ENCODE data around the gene DUS1L.

Gene DUS1L

GRCh38 chr17:82009413-82009812, 56.2 kb downstream of the DUS1L start:
- Histone ChIP-seq H2BK5ac (ENCODE audit: low read length) (no peak overlapping the region), H2BK120ac (ENCODE audit: low read depth, low read length) (no peak overlapping the region), H3K4me2 (ENCODE audit: low read length) (no peak overlapping the region), H3K79me1 (ENCODE audit: low read length) (peaks cover 2% of the 10 kb centered on the region), H3K36me3 (ENCODE audit: control insufficient read depth, insufficient read depth, low read length) (no peaks in the 10 kb centered on the region), H4K5ac (ENCODE audit: low read length) (no peak overlapping the region), H2AK5ac (ENCODE audit: low read length) (no peak overlapping the region), H3K4me1 (ENCODE audit: control insufficient read depth, low read depth, low read length) (no peaks in the 10 kb centered on the region), H4K8ac (ENCODE audit: low read depth, low read length) (no peak overlapping the region), H3K27me3 (ENCODE audit: insufficient read depth, low read length, poor library complexity) (no peaks in the 10 kb centered on the region), H3K4ac (ENCODE audit: low read depth, low read length) (no peak overlapping the region), H3K27ac (ENCODE audit: low read depth, low read length) (no peak overlapping the region), H3K23ac (ENCODE audit: low read length) (no peak overlapping the region), H3K9ac (ENCODE audit: low read length) (no peak overlapping the region), H3K79me2 (ENCODE audit: control insufficient read depth, insufficient read depth, low read length) (no peaks in the 10 kb centered on the region), H2BK15ac (replicated peaks; ENCODE audit: low read depth) (no peak overlapping the region), H3K56ac (ENCODE audit: low read length) (no peak overlapping the region), H3K4me3 (ENCODE audit: low read length) (no peak overlapping the region), H3K18ac (ENCODE audit: low read length) (no peak overlapping the region)
- WGBS (ENCODE audit: extremely low coverage, insufficient coverage, low lambda C conversion rate), result no CpG with 5 or more reads among the region's 15 CpGs
- DNase-seq, result no peak

GRCh38 chr17:82008941-82009405, 56.6 kb downstream of the DUS1L start:
- Histone ChIP-seq H2BK15ac (replicated peaks; ENCODE audit: low read depth) (no peak overlapping the region), H3K9ac (ENCODE audit: low read length) (no peak overlapping the region), H3K79me2 (ENCODE audit: control insufficient read depth, insufficient read depth, low read length) (no peaks in the 10 kb centered on the region), H3K18ac (ENCODE audit: low read length) (no peak overlapping the region), H3K4me3 (ENCODE audit: low read length) (no peak overlapping the region), H3K56ac (ENCODE audit: low read length) (no peak overlapping the region), H3K4me2 (ENCODE audit: low read length) (no peak overlapping the region), H3K4me1 (ENCODE audit: control insufficient read depth, low read depth, low read length) (no peaks in the 10 kb centered on the region), H2BK120ac (ENCODE audit: low read depth, low read length) (no peak overlapping the region), H4K8ac (ENCODE audit: low read depth, low read length) (no peak overlapping the region), H3K27me3 (ENCODE audit: insufficient read depth, low read length, poor library complexity) (no peaks in the 10 kb centered on the region), H3K27ac (ENCODE audit: low read depth, low read length) (no peak overlapping the region), H3K23ac (ENCODE audit: low read length) (no peak overlapping the region), H3K4ac (ENCODE audit: low read depth, low read length) (no peak overlapping the region), H2AK5ac (ENCODE audit: low read length) (no peak overlapping the region), H3K36me3 (ENCODE audit: control insufficient read depth, insufficient read depth, low read length) (no peaks in the 10 kb centered on the region), H3K79me1 (ENCODE audit: low read length) (peaks cover 2% of the 10 kb centered on the region), H2BK5ac (ENCODE audit: low read length) (no peak overlapping the region), H4K5ac (ENCODE audit: low read length) (no peak overlapping the region)
- WGBS (ENCODE audit: extremely low coverage, insufficient coverage, low lambda C conversion rate), result no CpG with 5 or more reads among the region's 28 CpGs
- no peak for DNase-seq

GRCh38 chr17:82008258-82008940, 57.2 kb downstream of the DUS1L start:
- no peak overlapping the region for H3K18ac ChIP-seq (ENCODE audit: low read length)
- no CpG with 5 or more reads among the region's 26 CpGs for WGBS (ENCODE audit: extremely low coverage, insufficient coverage, low lambda C conversion rate)

More at GRCh38 chr17:82008258-82008940, 57.2 kb downstream of the DUS1L start:
- Histone ChIP-seq H3K4me3 (ENCODE audit: low read length) (no peak overlapping the region), H2AK5ac (ENCODE audit: low read length) (no peak overlapping the region), H3K4me2 (ENCODE audit: low read length) (no peak overlapping the region), H3K27me3 (ENCODE audit: insufficient read depth, low read length, poor library complexity) (no peaks in the 10 kb centered on the region), H2BK5ac (ENCODE audit: low read length) (no peak overlapping the region), H3K4ac (ENCODE audit: low read depth, low read length) (no peak overlapping the region), H3K56ac (ENCODE audit: low read length) (no peak overlapping the region), H2BK15ac (replicated peaks; ENCODE audit: low read depth) (no peak overlapping the region), H3K23ac (ENCODE audit: low read length) (no peak overlapping the region), H3K79me2 (ENCODE audit: control insufficient read depth, insufficient read depth, low read length) (no peaks in the 10 kb centered on the region), H3K4me1 (ENCODE audit: control insufficient read depth, low read depth, low read length) (no peaks in the 10 kb centered on the region), H3K36me3 (ENCODE audit: control insufficient read depth, insufficient read depth, low read length) (no peaks in the 10 kb centered on the region), H2BK120ac (ENCODE audit: low read depth, low read length) (no peak overlapping the region), H3K9ac (ENCODE audit: low read length) (no peak overlapping the region), H4K8ac (ENCODE audit: low read depth, low read length) (no peak overlapping the region), H3K79me1 (ENCODE audit: low read length) (peaks cover 2% of the 10 kb centered on the region), H4K5ac (ENCODE audit: low read length) (no peak overlapping the region), H3K27ac (ENCODE audit: low read depth, low read length) (no peak overlapping the region)
- no peak for DNase-seq

Measured in mesendoderm (in vitro differentiated cells).